ENCODE results near the gene SLC25A26.

The SLC25A26 gene

GRCh38 chr3:66253790-66254620 lies 33.2 kb downstream of the SLC25A26 start:
- TF ChIP-seq, protein P1, sequence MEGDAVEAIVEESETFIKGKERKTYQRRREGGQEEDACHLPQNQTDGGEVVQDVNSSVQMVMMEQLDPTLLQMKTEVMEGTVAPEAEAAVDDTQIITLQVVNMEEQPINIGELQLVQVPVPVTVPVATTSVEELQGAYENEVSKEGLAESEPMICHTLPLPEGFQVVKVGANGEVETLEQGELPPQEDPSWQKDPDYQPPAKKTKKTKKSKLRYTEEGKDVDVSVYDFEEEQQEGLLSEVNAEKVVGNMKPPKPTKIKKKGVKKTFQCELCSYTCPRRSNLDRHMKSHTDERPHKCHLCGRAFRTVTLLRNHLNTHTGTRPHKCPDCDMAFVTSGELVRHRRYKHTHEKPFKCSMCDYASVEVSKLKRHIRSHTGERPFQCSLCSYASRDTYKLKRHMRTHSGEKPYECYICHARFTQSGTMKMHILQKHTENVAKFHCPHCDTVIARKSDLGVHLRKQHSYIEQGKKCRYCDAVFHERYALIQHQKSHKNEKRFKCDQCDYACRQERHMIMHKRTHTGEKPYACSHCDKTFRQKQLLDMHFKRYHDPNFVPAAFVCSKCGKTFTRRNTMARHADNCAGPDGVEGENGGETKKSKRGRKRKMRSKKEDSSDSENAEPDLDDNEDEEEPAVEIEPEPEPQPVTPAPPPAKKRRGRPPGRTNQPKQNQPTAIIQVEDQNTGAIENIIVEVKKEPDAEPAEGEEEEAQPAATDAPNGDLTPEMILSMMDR (IDR thresholded peaks at IDR 0.05; ENCODE audit: unreplicated experiment in 3 of 3) = peak; percentile 61 to 86 (median 67)
- Mint-ChIP-seq H3K27me3 (ENCODE audit: low read depth) (no peaks in the 10 kb centered on the region), H3K27ac (no peak overlapping the region), H3K4me1 (peaks cover 5% of the 10 kb centered on the region), H3K4me3 (no peak overlapping the region), H3K9me3 (no peaks in the 10 kb centered on the region), H3K36me3 (ENCODE audit: low read depth) (no peaks in the 10 kb centered on the region)

- Mint-ChIP-seq H3K9me3 (no peaks in the 10 kb centered on the region), H3K27me3 (ENCODE audit: low read depth) (no peaks in the 10 kb centered on the region), H3K36me3 (ENCODE audit: low read depth) (no peaks in the 10 kb centered on the region), H3K4me1 (peaks cover 5% of the 10 kb centered on the region), H3K4me3 (no peak overlapping the region), H3K27ac (peak overlapping the region in 1 of 3 experiments; percentile 35)
- TF ChIP-seq, protein P1 (IDR thresholded peaks at IDR 0.05; ENCODE audit: unreplicated experiment in 3 of 3) = no peak
Observed at GRCh38 chr3:66255865-66256264, 35.1 kb downstream of the SLC25A26 start.

DNA sequence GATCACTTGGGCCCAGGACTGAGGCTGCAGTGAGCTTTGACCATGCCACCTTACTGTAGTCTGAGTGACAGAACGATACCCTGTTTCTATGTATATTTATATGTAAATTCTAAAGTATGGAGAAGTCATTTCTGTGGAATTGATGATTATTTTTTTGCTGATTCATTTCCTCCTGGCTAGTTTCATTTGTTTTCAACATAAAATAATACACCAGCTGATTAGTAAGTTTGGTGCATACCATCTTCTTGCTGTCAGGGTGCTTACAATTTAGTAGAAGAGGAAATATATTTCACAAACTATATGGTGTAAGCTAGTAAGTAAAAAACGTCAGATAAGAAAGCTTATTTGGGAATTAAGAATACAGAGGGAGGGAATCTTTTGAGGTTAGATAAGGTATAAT lies 36.0 kb downstream of the SLC25A26 start:
- TF ChIP-seq, protein P1 (IDR thresholded peaks at IDR 0.05; ENCODE audit: unreplicated experiment in 3 of 3) = no peak
- peaks cover 5% of the 10 kb centered on the region for H3K4me1 Mint-ChIP-seq
- H3K36me3 Mint-ChIP-seq (ENCODE audit: low read depth) = peaks cover 5% of the 10 kb centered on the region
- no peak overlapping the region for H3K27ac Mint-ChIP-seq
- H3K27me3 Mint-ChIP-seq (ENCODE audit: low read depth) = no peaks in the 10 kb centered on the region
- no peak overlapping the region for H3K4me3 Mint-ChIP-seq
- no peaks in the 10 kb centered on the region for H3K9me3 Mint-ChIP-seq

DNA sequence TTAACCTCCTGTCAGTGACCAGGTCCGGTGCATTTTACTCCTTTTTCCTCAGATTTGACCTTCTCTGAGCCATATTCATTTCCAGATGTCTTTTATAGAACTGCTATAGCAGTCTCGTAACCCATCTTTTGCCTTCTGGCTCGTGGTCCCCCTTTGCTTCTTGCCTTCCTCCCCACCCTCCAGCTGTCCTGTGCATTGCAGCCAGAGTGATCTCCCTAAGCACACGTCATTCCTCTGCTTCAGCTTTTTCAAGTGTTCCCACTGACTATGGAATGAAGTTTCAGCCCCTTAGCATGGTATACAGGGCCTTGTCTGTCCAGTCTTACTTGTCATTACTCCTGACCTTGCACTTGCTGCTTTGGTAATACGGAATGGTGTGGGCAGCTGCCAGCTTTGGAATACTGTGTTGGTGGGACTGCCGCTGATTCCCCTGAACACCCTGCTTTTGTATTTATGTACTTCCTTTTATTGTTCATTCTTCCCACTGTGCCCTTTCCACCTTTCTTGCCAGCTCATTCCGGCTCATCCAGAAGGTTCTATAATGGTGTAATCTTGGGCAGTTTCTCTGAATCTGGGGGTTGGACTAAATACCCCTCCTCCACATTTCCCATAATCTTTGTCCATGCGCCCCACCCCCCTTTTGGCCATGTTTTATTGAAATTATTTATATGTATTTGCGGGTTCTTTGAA lies 38.9 kb downstream of the SLC25A26 start:
- H3K4me3 Mint-ChIP-seq = no peak overlapping the region
- H3K27me3 Mint-ChIP-seq (ENCODE audit: low read depth) = no peaks in the 10 kb centered on the region
- H3K36me3 Mint-ChIP-seq (ENCODE audit: low read depth) = peaks cover 10% of the 10 kb centered on the region
- no peaks in the 10 kb centered on the region for H3K9me3 Mint-ChIP-seq
- H3K4me1 Mint-ChIP-seq = peaks cover 5% of the 10 kb centered on the region
- TF ChIP-seq, protein P1 (IDR thresholded peaks at IDR 0.05; ENCODE audit: unreplicated experiment in 3 of 3) = no peak
- H3K27ac Mint-ChIP-seq = no peak overlapping the region

DNA sequence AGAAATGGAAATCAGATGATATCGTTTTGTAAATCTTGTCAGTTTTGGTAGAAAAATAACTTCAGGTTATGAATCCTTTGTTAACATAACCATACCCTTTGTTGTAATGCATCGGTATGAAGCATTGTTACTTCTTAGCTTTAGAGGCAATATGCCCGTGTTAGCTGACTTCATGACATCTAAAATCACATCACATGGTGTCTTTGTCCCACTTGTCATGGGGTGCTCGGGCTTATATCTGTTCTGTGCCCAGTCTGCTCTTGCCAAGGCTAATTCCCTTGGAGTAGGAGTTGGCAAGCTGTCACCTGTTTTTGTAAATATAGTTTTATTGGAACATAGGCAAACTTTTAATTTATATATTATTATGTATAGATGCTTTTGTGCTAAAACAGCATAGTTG lies 39.6 kb downstream of the SLC25A26 start:
- Mint-ChIP-seq H3K27me3 (ENCODE audit: low read depth) (no peaks in the 10 kb centered on the region), H3K4me3 (no peak overlapping the region), H3K27ac (no peak overlapping the region), H3K4me1 (peaks cover 4% of the 10 kb centered on the region), H3K36me3 (ENCODE audit: low read depth) (peaks cover 12% of the 10 kb centered on the region), H3K9me3 (no peaks in the 10 kb centered on the region)
- TF ChIP-seq, protein P1 (IDR thresholded peaks at IDR 0.05; ENCODE audit: unreplicated experiment in 3 of 3) = no peak
